ENCODE measurements around the gene EFCAB6.

EFCAB6 gene

GRCh38 chr22:43711681-43712080 lies 100.4 kb downstream of the EFCAB6 start:
- TF ChIP-seq POLR2A (IDR thresholded peaks at IDR 0.05; ENCODE audit: low read depth, low read length) (no peak), POLR2AphosphoS5 (IDR thresholded peaks at IDR 0.05; ENCODE audit: low read depth, low read length) (no peak), TAF1 (IDR thresholded peaks at IDR 0.05; ENCODE audit: borderline replicate concordance, low read depth, low read length) (no peak)
- DNase-seq (ENCODE audit: insufficient read length) (no peak), FAIRE-seq (no peak)

- no peak for TF ChIP-seq POLR2AphosphoS5 (IDR thresholded peaks at IDR 0.05; ENCODE audit: low read depth, low read length)
- no peak for TF ChIP-seq POLR2A (IDR thresholded peaks at IDR 0.05; ENCODE audit: low read depth, low read length)
- no peak for TF ChIP-seq TAF1 (IDR thresholded peaks at IDR 0.05; ENCODE audit: borderline replicate concordance, low read depth, low read length)
- DNase-seq (ENCODE audit: insufficient read length) (no peak), FAIRE-seq (no peak)
Measured at GRCh38 chr22:43707648-43708047, 104.5 kb downstream of the EFCAB6 start.

GRCh38 chr22:43706571-43707328 lies 105.4 kb downstream of the EFCAB6 start:
- TF ChIP-seq POLR2AphosphoS5 (IDR thresholded peaks at IDR 0.05; ENCODE audit: low read depth, low read length), result no peak
- no peak for TF ChIP-seq TAF1 (IDR thresholded peaks at IDR 0.05; ENCODE audit: borderline replicate concordance, low read depth, low read length)
- TF ChIP-seq POLR2A (IDR thresholded peaks at IDR 0.05; ENCODE audit: low read depth, low read length), result no peak
- no peak for DNase-seq (ENCODE audit: insufficient read length)
- FAIRE-seq, result no peak

- FAIRE-seq (no peak), DNase-seq (ENCODE audit: insufficient read length) (no peak)
- TF ChIP-seq POLR2A (IDR thresholded peaks at IDR 0.05; ENCODE audit: low read depth, low read length), result no peak
- TF ChIP-seq TAF1 (IDR thresholded peaks at IDR 0.05; ENCODE audit: borderline replicate concordance, low read depth, low read length), result no peak
Measured at GRCh38 chr22:43706151-43706550, 106.0 kb downstream of the EFCAB6 start.

GRCh38 chr22:43704051-43704450 lies 108.1 kb downstream of the EFCAB6 start:
- DNase-seq (ENCODE audit: insufficient read length) (no peak), FAIRE-seq (no peak)
- no peak for TF ChIP-seq POLR2A (IDR thresholded peaks at IDR 0.05; ENCODE audit: low read depth, low read length)
- TF ChIP-seq TAF1 (IDR thresholded peaks at IDR 0.05; ENCODE audit: borderline replicate concordance, low read depth, low read length), result no peak
- no peak for TF ChIP-seq POLR2AphosphoS5 (IDR thresholded peaks at IDR 0.05; ENCODE audit: low read depth, low read length)

GRCh38 chr22:43698403-43698802 lies 113.7 kb downstream of the EFCAB6 start:
- TF ChIP-seq POLR2AphosphoS5 (IDR thresholded peaks at IDR 0.05; ENCODE audit: low read depth, low read length) (no peak), TAF1 (IDR thresholded peaks at IDR 0.05; ENCODE audit: borderline replicate concordance, low read depth, low read length) (no peak), POLR2A (IDR thresholded peaks at IDR 0.05; ENCODE audit: low read depth, low read length) (no peak)
- no peak for FAIRE-seq
- no peak for DNase-seq (ENCODE audit: insufficient read length)

- no peak for TF ChIP-seq TAF1 (IDR thresholded peaks at IDR 0.05; ENCODE audit: borderline replicate concordance, low read depth, low read length)
- no peak for TF ChIP-seq POLR2A (IDR thresholded peaks at IDR 0.05; ENCODE audit: low read depth, low read length)
- no peak for TF ChIP-seq POLR2AphosphoS5 (IDR thresholded peaks at IDR 0.05; ENCODE audit: low read depth, low read length)
- no peak for FAIRE-seq
- DNase-seq (ENCODE audit: insufficient read length), result no peak
Measured at GRCh38 chr22:43697894-43698293, 114.2 kb downstream of the EFCAB6 start.

DNA sequence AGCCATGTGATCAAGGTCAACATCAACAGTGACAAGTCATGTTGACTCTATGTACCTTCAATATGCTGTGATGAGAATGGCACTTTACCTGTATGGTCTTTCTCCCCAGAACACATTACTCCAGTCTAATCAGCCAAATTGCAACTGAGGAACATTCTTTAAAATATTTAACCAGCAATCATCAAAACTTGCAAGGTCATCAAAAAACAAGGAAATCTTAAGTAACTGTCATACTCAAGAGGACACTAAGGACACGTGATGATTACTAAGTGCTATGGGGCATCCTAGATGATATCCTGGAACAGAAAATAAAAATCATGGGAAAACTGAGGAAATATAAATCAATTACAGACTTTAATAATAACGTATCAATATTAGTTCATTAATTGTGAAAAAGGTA lies 118.9 kb downstream of the EFCAB6 start:
- TF ChIP-seq POLR2A (IDR thresholded peaks at IDR 0.05; ENCODE audit: low read depth, low read length) (no peak), POLR2AphosphoS5 (IDR thresholded peaks at IDR 0.05; ENCODE audit: low read depth, low read length) (no peak), TAF1 (IDR thresholded peaks at IDR 0.05; ENCODE audit: borderline replicate concordance, low read depth, low read length) (no peak)
- no peak for FAIRE-seq
- DNase-seq (ENCODE audit: insufficient read length), result no peak

DNA sequence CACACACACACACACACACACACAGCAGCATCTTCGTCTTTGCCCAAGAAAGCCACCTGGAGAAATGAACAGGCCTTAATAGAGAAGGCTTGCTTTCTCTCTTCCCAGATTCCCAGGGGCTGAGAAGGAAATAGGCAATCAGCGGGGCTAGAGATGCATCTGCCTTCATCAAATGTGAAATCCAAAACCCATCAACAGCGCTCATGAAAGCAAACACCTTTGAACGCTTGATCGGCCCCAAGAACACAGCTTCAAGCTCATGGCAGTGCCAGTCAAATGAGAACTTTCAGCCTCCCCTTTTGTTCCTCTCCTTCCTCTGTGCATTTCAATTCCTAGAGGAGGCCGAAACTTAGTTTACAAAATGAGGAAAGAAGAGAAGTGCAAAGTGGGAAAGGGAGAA lies 122.7 kb downstream of the EFCAB6 start:
- TF ChIP-seq TAF1 (IDR thresholded peaks at IDR 0.05; ENCODE audit: borderline replicate concordance, low read depth, low read length) (no peak), POLR2AphosphoS5 (IDR thresholded peaks at IDR 0.05; ENCODE audit: low read depth, low read length) (no peak), POLR2A (IDR thresholded peaks at IDR 0.05; ENCODE audit: low read depth, low read length) (no peak)
- DNase-seq (ENCODE audit: insufficient read length) (no peak), FAIRE-seq (no peak)

GRCh38 chr22:43682851-43683250 lies 129.3 kb downstream of the EFCAB6 start:
- TF ChIP-seq TAF1 (IDR thresholded peaks at IDR 0.05; ENCODE audit: borderline replicate concordance, low read depth, low read length) (no peak), POLR2AphosphoS5 (IDR thresholded peaks at IDR 0.05; ENCODE audit: low read depth, low read length) (no peak), POLR2A (IDR thresholded peaks at IDR 0.05; ENCODE audit: low read depth, low read length) (no peak)
- no peak for FAIRE-seq
- DNase-seq (ENCODE audit: insufficient read length), result no peak

GRCh38 chr22:43681731-43682360 lies 130.3 kb downstream of the EFCAB6 start:
- no peak for DNase-seq (ENCODE audit: insufficient read length)
- FAIRE-seq, result no peak
- TF ChIP-seq POLR2A (IDR thresholded peaks at IDR 0.05; ENCODE audit: low read depth, low read length) (no peak), TAF1 (IDR thresholded peaks at IDR 0.05; ENCODE audit: borderline replicate concordance, low read depth, low read length) (no peak), POLR2AphosphoS5 (IDR thresholded peaks at IDR 0.05; ENCODE audit: low read depth, low read length) (no peak)

DNA sequence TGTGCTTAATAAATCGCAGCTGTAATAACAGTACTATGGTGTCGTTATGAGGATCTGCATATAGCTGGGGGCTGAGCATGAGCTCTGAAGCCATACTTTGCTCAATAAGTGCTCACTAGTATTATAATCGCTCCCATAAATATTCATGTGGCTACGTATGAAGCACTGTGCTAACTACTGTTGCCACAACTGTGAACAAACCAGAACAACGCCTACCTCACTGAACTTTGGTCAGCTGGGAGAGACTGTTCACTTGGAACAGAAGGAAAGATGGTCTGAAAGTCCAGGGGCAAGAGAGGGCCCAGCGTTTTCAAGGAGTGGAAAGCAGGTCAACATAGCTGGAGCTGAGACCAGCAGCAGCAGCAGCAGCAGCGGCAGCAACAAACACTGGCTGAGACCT lies 141.6 kb downstream of the EFCAB6 start:
- no peak for TF ChIP-seq POLR2A (IDR thresholded peaks at IDR 0.05; ENCODE audit: low read depth, low read length)
- TF ChIP-seq TAF1 (IDR thresholded peaks at IDR 0.05; ENCODE audit: borderline replicate concordance, low read depth, low read length), result no peak
- no peak for TF ChIP-seq POLR2AphosphoS5 (IDR thresholded peaks at IDR 0.05; ENCODE audit: low read depth, low read length)
- no peak for FAIRE-seq

More for the DNA sequence above, 141.6 kb downstream of the EFCAB6 start:
- no peak for DNase-seq (ENCODE audit: insufficient read length)
